ENCODE data around the gene MCTP1.
"Not testable (repeated sequence)": the region's sequence is repeated elsewhere in the genome, so short reads cannot be mapped to it uniquely, and the experiment has no call there.

The MCTP1 gene

DNA sequence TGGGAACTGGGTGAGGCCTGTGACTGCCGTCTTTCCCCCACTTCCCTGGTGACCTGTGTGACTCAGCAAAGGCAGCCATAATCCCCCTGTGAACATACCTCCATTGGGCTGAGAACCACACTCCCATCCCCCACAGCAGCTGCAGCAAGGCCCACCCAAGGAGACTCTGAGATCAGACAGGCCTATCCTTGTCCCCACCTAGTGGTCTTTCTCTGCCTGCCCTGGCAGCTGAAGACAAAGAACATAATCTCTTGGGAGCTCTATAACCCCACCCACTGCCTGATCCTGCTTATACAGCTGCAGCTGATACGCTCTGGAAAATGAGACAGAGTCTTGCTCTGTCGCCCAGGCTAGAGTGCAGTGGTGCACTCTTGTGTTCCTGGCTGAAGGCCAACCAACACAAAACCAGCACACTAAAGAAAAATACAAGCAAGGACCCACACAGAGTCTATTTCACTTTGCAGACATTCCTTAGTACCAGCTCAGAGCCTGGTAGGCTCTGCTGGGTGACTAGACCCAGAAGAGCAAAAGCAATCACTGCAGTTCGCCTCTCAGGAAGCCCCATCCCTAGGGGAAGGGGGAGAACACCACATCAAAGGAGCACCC is 106.7 kb downstream of the MCTP1 start:
- no peak for DNase-seq

DNA sequence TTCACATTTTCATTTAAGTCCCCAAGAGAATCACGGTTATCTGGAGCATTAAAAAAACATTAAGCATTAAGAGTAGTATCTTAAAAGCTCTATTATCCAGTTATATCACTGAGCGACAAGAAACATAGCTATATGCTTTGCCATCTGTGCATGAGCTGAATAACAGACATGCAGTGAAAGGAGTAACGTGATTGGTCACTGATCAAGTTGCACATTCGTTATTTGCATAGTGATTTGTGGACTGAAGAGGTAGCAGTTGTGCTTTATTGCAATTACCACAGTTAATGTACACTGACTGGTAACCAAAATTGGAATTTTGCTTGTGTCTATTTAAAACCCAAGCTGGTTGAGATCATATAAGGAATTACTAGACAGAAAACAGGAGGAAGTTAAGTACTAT is 107.4 kb downstream of the MCTP1 start:
- no peak for DNase-seq

DNA sequence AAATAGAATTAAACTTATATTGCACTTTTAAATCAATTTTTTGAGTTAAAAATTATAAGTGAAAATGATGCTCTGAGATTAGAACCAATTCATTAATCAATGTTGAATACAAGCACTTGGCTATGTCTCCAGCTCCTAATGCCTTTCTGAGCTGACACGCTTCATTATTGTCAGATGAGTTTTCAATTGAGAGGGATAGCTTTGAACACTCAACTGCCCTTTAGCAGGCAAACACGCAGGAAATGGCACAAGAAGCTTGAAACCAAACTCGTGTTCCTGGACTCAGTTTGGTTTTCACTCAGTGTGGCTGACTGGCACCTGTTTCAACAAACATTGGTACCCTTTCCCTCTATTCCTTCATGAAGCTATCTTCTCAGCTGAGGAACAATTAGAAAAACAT is 109.8 kb downstream of the MCTP1 start:
- no peak for DNase-seq

DNA sequence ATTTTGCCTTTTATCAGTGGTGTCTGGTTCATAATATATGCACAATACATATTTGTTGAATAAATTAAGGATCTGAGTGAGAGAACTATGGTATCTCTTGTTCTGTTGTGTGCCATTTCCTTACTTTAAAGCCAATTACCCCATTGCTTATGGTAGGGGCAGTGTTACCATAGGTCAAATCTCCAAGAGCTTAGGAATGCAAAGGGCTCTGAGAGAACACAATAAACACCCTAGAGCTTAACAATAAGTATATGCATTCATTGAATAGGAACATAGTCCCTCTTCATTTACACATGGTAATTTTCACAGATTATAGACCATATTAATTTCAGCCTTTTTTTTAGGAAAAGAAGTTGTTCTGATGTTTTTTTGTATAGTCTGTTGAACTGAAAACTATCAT is 112.2 kb downstream of the MCTP1 start:
- DNase-seq: no peak

DNA sequence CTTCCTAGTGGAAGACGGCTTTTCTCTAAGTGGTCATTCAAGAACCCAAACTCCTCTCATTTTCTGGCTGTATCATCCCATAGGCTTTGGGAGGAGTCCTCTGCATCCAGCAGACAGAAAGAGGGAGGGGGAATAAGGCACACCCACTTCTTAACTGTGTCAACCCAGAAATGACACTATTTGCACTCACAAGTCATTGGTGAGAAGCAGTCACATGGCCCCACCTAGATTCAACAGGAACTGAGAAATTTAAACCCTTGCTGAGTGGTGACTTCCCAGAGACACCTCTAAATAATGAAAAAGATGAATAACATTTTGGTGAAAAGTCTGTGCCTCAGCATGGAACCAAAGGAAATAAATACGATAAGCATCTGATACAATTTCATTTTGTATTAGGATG is 120.0 kb downstream of the MCTP1 start:
- no peak for DNase-seq

DNA sequence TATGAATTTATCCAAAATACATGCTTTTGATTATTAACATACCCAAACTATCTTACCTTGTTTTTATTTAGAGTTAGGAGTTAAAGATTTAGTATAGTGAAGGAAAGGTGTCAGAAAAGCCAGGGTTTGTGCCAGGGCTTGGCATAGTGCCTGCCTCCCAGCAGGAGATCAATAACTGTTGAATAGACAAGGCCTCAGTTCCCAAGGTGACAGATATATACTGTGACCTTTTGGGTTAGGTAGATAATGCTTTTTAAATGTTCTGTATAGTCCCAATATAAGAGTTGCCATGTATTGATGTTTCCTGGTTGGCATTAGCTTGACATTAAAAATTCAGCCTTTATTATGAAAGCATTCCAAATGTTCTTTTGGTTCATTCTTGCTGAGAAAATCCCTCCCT is 121.8 kb downstream of the MCTP1 start:
- DNase-seq: no peak

DNA sequence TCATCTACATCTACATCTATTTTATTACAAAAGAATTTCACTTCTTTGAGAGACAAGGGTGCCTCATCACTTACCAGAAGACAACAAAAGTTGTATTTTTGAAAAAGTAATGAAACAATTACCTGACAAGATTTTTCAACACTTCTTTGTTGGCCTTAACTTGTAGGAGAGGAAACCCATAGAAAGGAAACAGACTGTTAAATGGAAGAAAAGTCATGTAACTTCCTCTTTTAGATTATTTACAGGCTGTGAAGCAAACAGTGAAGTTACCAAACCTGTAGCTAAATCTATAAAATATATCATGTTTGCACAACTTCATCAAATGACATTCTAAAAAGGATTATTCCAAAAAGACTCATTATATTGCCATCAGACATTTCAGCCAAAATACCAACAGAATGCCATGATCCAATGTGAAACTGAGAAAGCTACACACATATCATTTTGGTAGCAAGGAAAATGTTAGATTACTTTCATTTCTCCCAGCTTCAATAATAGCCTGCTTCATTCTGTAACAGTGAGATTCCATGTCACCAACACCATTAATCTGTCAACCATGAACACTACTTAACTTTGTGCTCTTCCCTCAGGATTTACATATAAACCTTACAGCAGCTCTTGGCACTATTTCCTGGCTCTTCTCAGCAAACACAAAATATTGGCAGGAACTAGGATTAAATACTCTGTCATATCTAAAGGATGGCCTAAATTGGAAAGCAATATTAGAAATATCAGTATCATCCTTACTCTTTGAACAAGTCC is 122.5 kb downstream of the MCTP1 start:
- no peak for DNase-seq

DNA sequence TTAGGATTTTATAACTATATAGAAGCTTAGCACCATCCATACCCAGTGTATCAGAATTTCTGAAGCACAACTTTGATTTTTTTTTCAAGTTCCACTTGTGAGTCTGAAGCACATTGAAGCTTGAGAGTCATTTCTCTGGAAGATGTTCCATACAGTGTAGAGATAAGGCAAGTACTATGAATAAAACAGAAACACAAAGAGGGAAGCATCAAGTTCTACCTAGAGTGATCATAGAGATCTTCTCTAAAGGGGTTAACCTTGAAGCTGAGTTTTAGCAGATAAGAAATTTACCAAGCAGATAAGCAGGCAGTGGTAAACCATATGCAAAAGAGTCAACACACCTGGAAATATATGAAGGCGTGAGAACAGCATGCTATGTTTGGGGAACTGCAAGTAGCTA is 125.3 kb downstream of the MCTP1 start:
- DNase-seq: no peak

DNA sequence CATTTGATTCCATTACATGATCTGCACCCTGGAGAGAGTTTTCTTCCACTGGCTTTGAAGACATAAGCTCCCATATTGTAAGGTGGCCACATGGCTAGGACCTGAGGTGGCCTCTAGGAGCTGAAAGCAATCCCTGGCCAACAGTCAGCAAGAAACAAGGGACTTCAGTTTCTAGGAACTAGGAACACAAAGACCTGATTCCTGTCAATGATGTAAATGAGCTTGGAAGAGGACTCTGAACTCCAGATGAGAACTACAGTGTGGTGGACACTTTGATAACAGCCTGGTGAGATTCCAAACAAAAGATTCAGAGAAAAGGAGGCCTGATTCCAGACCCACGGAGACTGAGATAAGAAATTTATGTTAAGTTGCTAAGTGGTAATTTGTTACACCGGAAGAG is 129.0 kb downstream of the MCTP1 start:
- no peak for DNase-seq

DNA sequence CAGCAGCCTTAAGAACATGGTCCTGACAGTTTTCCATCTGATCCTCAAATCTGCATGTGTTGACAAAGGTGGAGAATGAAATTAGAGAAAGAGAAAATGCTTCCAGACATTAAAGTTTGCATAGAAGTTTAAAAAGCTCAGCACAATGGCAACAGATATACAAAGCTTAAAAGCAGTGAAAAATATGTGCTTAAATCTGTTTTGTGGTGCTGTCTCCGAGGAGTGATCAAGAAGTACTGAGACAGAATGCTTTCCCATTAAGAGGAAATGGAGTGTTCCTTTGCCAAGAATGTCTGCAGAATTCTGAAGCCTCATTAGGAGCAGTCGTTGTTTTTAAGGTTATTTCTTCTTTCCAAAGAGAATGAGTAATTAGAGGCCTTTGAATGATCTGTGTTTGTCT is 131.4 kb downstream of the MCTP1 start:
- DNase-seq: no peak

DNA sequence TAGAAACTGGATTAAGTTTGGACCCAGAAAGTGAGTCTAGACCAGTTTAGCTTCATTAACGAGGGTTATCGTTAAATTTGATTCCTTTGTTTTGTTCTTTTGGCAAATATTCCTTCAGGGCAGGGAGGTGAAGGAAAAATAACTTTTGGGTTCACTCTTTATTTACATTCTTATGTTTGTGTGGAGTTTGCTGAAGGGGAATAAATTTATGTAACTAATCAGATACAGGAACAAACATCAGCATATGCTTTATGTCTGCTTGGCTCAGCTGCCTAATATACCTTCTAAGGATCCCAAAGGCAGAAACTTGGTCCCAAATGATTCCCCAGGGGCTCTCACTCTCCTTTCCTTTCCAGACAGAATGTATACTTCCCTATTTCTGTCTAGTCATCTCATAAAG is 132.4 kb downstream of the MCTP1 start:
- DNase-seq: no peak

DNA sequence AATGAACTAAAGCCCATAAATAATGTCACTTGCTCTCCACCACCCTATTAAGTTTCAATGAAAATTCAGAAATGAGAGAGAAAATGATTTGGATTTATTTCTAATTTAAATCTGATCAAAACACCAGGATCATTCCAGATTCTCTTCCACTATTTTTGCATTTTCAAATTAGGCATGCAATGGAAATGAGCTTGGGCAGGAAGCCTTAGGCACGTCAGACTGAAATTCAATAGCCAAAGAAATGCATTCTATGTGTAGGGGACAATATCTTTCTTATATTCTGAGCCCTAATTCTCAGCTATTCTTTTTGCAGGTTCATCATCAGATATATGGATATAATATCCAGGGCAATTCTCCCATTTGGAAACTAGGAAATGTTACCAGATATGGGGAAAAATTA is 132.8 kb downstream of the MCTP1 start:
- DNase-seq: no peak

DNA sequence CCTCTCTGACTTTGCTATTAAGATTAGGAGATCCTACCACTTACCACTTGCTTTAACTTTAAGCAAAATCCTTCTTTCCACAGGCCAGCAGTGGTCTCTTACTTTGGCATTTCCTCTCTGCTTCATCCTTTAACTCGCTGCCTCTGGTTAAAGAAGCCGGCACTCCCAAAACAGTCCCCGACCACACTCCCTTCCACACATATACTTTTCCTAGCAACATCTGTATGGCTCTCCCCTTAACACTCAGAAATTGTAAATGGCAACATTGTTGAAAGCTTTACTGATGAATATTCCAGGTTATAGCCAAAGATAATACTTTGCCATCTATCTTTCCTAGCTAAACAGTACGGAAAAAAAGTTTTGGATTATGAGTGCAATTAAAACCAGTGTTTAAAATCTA is 133.2 kb downstream of the MCTP1 start:
- no peak for DNase-seq

DNA sequence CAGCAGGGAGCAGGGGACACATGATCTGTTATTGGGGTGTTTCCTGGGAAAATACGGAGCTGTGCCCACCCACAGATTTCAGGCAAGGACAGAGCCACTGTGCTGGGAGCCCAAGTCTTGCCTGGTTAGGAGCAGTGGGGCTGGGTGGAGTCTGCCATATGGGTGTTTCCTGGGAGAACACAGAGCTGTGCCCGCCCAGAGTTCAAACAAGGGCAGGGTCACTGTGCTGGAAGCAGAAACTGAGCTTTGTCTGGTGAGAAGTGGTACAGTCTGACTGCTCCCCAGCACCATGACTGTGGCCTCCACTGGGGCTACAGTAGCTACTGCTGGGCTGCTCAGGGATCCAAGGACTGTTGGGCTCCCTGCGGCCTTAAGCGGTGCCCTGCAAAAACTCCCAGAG is 135.5 kb downstream of the MCTP1 start:
- DNase-seq: no peak

DNA sequence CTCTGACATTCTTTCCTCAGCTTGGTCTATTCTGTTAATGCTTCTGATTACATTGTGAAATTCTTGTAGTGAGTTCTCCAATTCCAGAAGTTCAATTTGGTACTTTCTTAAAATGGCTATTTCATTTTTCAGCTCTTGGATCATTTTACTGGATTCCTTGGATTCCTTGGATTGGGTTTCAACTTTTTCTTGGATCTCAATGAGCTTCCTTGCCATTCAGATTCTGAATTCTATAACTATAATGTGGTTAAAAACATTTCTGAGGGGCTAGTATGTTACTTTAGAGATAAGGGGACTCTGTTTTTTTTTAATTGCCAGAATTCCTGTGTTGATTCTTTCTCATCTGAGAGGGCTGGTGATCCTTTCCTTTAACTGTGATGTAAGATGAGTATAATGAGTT is 136.4 kb downstream of the MCTP1 start:
- DNase-seq: no peak

DNA sequence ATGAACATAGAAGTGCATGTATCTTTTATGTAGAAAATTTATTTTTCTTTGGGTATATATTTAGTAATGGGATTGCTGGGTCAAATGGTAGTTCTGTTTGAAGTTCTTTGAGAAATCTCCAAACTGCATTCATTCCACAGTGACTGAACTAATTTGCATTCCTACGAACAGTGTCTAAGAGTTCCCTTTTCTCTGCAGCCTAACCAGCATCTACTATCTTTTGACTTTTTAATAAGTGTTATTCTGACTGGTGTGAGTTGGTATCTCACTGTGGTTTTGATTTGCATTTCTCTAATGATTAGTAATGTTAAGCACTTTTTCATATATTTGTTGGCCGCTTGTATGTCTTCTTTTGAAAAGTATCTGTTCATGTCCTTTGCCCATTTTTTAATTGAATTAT is 141.0 kb downstream of the MCTP1 start:
- not testable (repeated sequence) for DNase-seq

DNA sequence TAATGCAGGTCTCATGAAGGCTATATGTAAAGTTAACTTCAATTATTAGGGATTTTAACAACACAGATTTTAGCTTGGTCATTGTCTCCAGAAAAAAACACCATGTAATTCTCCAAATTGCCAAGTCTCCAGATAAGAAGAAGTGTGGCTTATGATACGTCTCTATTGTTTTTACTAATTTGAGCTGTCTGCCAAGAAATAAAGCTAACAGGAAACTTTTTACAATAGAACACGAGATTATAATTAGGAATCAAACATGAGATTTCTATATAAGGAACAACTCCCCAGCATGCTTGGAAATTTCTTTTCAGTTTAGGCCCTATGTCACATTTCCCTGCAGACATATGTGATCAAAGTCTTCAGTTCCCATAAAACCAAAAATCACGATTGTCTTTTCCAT is 142.7 kb downstream of the MCTP1 start:
- no peak for DNase-seq

DNA sequence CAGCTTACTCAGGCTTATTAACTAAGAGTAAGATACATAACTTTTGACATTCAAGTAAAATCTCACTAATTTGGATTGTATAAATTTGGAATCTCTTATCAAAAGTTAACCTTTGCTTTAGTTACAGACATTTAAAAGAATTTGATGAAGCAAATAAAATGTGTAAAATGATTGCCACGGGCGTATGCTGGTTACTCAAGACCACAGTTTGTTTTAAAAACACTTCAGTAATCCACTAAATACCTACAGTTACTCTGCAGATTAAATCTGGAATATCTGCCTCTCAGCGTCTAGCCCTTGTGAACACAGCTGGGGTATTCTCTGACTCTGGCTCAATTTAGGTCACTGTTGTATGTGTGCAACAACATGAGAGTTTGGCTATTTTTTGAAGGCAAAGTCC is 143.8 kb downstream of the MCTP1 start:
- no peak for DNase-seq

DNA sequence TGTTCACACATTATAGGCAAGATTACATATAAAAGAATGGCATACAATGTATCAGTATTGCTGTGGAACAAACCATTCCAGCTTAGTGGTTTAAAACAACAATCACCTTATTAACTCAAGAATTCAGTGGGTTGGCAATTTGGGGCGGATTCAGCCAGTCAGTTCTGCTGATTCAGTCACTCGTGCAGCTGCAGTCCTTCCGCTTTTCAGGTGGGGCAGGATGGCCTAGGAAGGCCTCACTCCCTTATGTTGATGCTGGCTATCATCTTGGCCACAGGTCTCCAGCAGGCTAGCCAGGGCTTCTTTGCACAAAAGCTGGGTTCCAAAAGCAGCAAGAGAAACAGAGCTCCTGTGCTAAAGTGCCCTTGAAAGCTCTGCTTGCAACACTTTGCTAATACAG is 150.6 kb downstream of the MCTP1 start:
- DNase-seq: no peak

DNA sequence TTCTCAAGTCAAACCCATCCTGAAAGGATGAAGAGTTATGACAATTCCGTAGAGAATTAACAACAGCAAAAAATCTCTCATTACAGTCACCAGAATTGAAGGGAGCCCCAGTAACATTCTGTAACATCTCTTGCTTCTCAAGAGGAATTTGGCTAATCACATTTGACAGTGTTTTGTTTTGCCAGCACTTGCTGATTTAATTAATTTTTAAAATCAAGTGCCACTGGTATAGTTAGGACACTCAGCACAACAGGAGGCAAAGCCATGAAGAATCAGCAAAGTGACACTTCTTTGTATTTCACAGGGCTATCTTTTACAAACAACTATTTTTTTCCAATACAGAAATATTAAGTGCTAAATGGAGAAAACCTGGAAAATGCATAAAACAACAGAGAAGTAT is 152.8 kb downstream of the MCTP1 start:
- no peak for DNase-seq

DNA sequence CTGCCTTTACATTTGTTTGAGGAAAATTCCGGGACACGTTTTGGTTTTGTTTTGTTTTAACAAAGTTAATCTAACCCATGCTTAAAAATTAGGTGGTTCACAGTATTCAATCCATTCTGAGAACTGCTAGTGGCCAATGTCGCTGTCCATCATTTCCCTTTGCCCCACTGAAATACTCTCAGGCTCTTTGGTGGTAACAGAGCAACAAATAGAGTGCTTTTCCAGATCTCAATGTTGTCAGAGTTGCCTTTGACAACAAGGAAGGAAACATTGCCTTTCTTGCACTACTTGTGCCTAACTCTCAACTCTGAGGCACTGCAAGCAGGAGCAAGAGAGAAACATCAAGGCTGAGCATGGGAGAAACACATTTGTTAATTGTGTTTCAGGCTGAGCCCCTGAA is 154.0 kb downstream of the MCTP1 start:
- no peak for DNase-seq

DNA sequence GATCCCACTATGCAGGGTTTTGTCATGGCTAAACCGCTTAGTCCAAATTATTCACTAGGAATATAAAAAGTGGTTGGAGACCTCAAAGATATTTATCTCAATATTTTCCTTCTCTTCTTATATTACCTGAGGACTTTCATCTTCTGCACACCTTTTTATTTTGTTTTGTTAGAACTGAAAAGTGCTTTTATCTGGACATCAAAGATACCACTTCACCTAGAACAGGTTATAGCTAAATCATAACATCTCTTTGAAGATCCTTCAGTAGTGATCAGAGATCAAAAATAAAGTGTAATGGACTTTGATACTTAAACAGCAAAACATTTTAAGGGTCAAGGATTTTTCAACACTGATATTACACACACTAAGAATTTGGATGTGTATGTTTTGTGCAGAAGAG is 160.2 kb downstream of the MCTP1 start:
- DNase-seq: no peak

DNA sequence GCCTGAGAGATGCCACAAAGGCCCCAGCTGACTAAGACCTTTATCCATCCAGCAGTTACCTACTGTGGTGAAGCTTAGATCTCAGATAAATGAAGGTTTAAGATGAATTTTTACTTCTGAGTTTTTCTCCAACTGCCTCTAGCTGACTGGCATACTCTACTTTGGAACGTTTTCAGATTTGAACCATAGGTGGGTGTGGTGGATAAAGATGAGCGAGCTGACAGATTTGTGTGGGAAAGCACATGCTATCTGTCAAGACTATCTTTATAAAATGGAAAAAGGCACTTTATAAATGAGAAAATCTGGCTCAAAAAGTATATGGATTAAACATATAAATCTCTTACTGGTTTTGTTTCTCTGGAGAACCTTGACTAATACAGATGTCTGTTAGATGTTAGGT is 160.8 kb downstream of the MCTP1 start:
- no peak for DNase-seq

DNA sequence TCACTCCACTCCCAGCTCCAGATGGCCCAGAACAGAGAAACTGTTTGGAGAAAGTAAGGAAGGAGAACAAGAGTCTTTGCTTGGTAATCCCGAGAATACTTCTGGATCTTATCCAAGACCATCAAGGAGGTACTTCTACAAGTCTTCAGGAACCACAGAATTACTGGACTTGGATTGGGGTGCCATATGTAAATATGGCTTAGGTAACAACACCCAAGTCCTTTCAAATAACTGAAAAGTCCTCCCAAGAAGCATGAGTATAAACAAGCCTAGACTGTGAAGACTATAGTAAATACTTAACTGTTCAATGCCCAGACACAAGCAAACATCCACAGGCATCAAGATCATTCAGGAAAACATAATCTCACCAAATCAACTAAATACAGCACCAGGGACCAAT is 170.0 kb downstream of the MCTP1 start:
- DNase-seq: no peak

DNA sequence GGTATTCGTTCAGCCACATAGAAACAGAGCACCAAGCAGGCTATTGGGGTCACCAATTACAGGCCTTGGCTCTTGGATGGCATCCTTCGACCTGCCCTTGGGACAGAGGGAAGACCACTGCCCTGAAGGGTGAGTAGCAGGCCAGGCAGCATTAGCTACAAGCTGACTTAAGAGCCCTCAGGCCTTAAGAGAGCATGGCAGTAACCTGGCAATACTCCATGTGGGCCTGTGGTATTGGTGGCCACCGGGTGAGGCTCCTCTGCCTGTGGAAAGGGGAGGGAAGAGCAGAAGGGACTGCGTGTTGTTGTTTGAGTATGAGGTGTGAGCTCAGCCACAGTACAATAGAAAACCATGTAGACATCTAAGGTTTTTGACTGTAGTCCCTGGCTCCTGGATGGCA is 170.6 kb downstream of the MCTP1 start:
- no peak for DNase-seq
